ENCODE data around the gene CALY.
A peak's percentile ranks its signal among the peaks of the same experiment; 100 is the strongest.

CALY gene

GRCh38 chr10:133314911-133315310 lies 21.8 kb downstream of the CALY start:
- DNase-seq (ENCODE audit: extremely low read depth in 1 of 2, low read depth in 1 of 2) = no peak

GRCh38 chr10:133313192-133313591 lies 23.5 kb downstream of the CALY start:
- DNase-seq (ENCODE audit: extremely low read depth in 1 of 2, low read depth in 1 of 2) = no peak

- DNase-seq (ENCODE audit: extremely low read depth in 1 of 2, low read depth in 1 of 2) = no peak
Observed at GRCh38 chr10:133312769-133313145, 23.9 kb downstream of the CALY start.

GRCh38 chr10:133312016-133312768 lies 24.5 kb downstream of the CALY start:
- DNase-seq (ENCODE audit: extremely low read depth in 1 of 2, low read depth in 1 of 2) = no peak

GRCh38 chr10:133311570-133311969 lies 25.1 kb downstream of the CALY start:
- no peak for DNase-seq (ENCODE audit: extremely low read depth in 1 of 2, low read depth in 1 of 2)

- no peak for DNase-seq (ENCODE audit: extremely low read depth in 1 of 2, low read depth in 1 of 2)
Observed at GRCh38 chr10:133310789-133311188, 25.9 kb downstream of the CALY start.

- no peak for DNase-seq (ENCODE audit: extremely low read depth in 1 of 2, low read depth in 1 of 2)
Observed at GRCh38 chr10:133310399-133310755, 26.3 kb downstream of the CALY start.

- no peak for DNase-seq (ENCODE audit: extremely low read depth in 1 of 2, low read depth in 1 of 2)
Observed at GRCh38 chr10:133309720-133310398, 26.8 kb downstream of the CALY start.

- peak; percentile 90 to 91 for DNase-seq (ENCODE audit: extremely low read depth in 1 of 2, low read depth in 1 of 2)
Observed at GRCh38 chr10:133309100-133309719, 27.5 kb downstream of the CALY start.

GRCh38 chr10:133308421-133309099 lies 28.1 kb downstream of the CALY start, which contains the start of the genes TUBGCP2 and ZNF511:
TSS of gene TUBGCP2 (minus strand) at chr10:133308872. CDS start at chr10:133302941, 5,931 bp downstream.
TSS of gene ZNF511 (plus strand) at chr10:133308914. CDS start at chr10:133308944, 30 bp downstream.
- DNase-seq (ENCODE audit: extremely low read depth in 1 of 2, low read depth in 1 of 2) = peak; percentile 67 to 83

GRCh38 chr10:133307776-133308420 lies 28.8 kb downstream of the CALY start:
- peak; percentile 79 to 81 for DNase-seq (ENCODE audit: extremely low read depth in 1 of 2, low read depth in 1 of 2)

- no peak for DNase-seq (ENCODE audit: extremely low read depth in 1 of 2, low read depth in 1 of 2)
Observed at GRCh38 chr10:133306941-133307379, 29.7 kb downstream of the CALY start.

- DNase-seq (ENCODE audit: extremely low read depth in 1 of 2, low read depth in 1 of 2) = no peak
Observed at GRCh38 chr10:133306097-133306476, 30.6 kb downstream of the CALY start.

- DNase-seq (ENCODE audit: extremely low read depth in 1 of 2, low read depth in 1 of 2) = no peak
Observed at GRCh38 chr10:133303206-133303605, 33.5 kb downstream of the CALY start.

- no peak for DNase-seq (ENCODE audit: extremely low read depth in 1 of 2, low read depth in 1 of 2)
Observed at GRCh38 chr10:133302230-133302629, 34.5 kb downstream of the CALY start.

- no peak for DNase-seq (ENCODE audit: extremely low read depth in 1 of 2, low read depth in 1 of 2)
Observed at GRCh38 chr10:133299738-133300137, 37.0 kb downstream of the CALY start.

GRCh38 chr10:133299224-133299623 lies 37.5 kb downstream of the CALY start:
- DNase-seq (ENCODE audit: extremely low read depth in 1 of 2, low read depth in 1 of 2) = no peak

- DNase-seq (ENCODE audit: extremely low read depth in 1 of 2, low read depth in 1 of 2) = no peak
Observed at GRCh38 chr10:133298466-133298865, 38.2 kb downstream of the CALY start.

GRCh38 chr10:133297504-133297903 lies 39.2 kb downstream of the CALY start:
- DNase-seq (ENCODE audit: extremely low read depth in 1 of 2, low read depth in 1 of 2) = no peak

GRCh38 chr10:133295426-133296320 lies 41.0 kb downstream of the CALY start:
- no peak for DNase-seq (ENCODE audit: extremely low read depth in 1 of 2, low read depth in 1 of 2)
